NCI-H1048 (cell line): ENCODE measurements around the gene KLHL3.

Experiments
- DNase-seq: peaks from one replicate; lab custom pipeline; 2025; lab: John Stamatoyannopoulos, UW

KLHL3 gene

GRCh38 chr5:137611011-137611580 lies 124.8 kb downstream of the KLHL3 start:
- DNase-seq: no peak

GRCh38 chr5:137610598-137610997 lies 125.3 kb downstream of the KLHL3 start:
- no peak for DNase-seq

GRCh38 chr5:137609127-137609526 lies 126.8 kb downstream of the KLHL3 start:
- no peak for DNase-seq

- no peak for DNase-seq
Measured at GRCh38 chr5:137607771-137608170, 128.1 kb downstream of the KLHL3 start.

- DNase-seq: no peak
Measured at GRCh38 chr5:137606401-137606800, 129.5 kb downstream of the KLHL3 start.

GRCh38 chr5:137605411-137605810 lies 130.5 kb downstream of the KLHL3 start:
- DNase-seq: no peak

- DNase-seq: no peak
Measured at GRCh38 chr5:137604348-137605095, 131.4 kb downstream of the KLHL3 start.

- no peak for DNase-seq
Measured at GRCh38 chr5:137603891-137604290, 132.0 kb downstream of the KLHL3 start.

- no peak for DNase-seq
Measured at GRCh38 chr5:137603356-137603755, 132.5 kb downstream of the KLHL3 start.

GRCh38 chr5:137602721-137603273 lies 133.1 kb downstream of the KLHL3 start:
- no peak for DNase-seq

GRCh38 chr5:137600721-137601360 lies 135.0 kb downstream of the KLHL3 start:
- DNase-seq: no peak

GRCh38 chr5:137599457-137599856 lies 136.4 kb downstream of the KLHL3 start:
- DNase-seq: no peak

GRCh38 chr5:137598399-137598798 lies 137.5 kb downstream of the KLHL3 start:
- no peak for DNase-seq

- DNase-seq: no peak
Measured at GRCh38 chr5:137596941-137597340, 138.9 kb downstream of the KLHL3 start.

GRCh38 chr5:137595396-137596079 lies 140.4 kb downstream of the KLHL3 start:
- DNase-seq: no peak

GRCh38 chr5:137594717-137595116 lies 141.2 kb downstream of the KLHL3 start:
- DNase-seq: no peak

- DNase-seq: no peak
Measured at GRCh38 chr5:137592317-137592716, 143.6 kb downstream of the KLHL3 start.

GRCh38 chr5:137589185-137589584 lies 146.7 kb downstream of the KLHL3 start:
- DNase-seq: no peak

GRCh38 chr5:137587919-137588318 lies 148.0 kb downstream of the KLHL3 start:
- no peak for DNase-seq

GRCh38 chr5:137584262-137584661 lies 151.6 kb downstream of the KLHL3 start:
- DNase-seq: no peak

- no peak for DNase-seq
Measured at GRCh38 chr5:137583129-137583528, 152.8 kb downstream of the KLHL3 start.

- no peak for DNase-seq
Measured at GRCh38 chr5:137582218-137582617, 153.7 kb downstream of the KLHL3 start.
